Spleen (tissue), 11 donors: ENCODE data around the gene CCKAR. TPM values are rescaled to one million over a fixed set of nuclear protein-coding genes. Genes with fewer than 3 reads are reported as not detected.

Source experiments
- DNase-seq: peaks from one replicate; pipeline ENCODE4 v3.0.0-alpha.2; 2020
- H3K27ac ChIP-seq, 8 donors: fragments of 200-600 bp; sonication (generic) in 7 of 8; 1 replicate in 4 of 8; 2 replicates in 4 of 8; pipeline versions ENCODE4 v1.5.0 to v1.8.0; 2016 to 2021; ENCODE audit warnings: inconsistent platforms in 4 of 8, mild to moderate bottlenecking in 4 of 8, moderate library complexity in 1 of 8
- H3K27me3 ChIP-seq, 7 donors: fragments of 200-600 bp; sonication (generic) in 6 of 7; replicated peaks in 1 of 7; 1 replicate in 4 of 7; 2 replicates in 3 of 7; pipeline versions ENCODE4 v1.5.0 to v1.8.0; 2016 to 2021; ENCODE audit warnings: inconsistent platforms in 3 of 7, mild to moderate bottlenecking in 1 of 7
- H3K36me3 ChIP-seq, 6 donors: fragments of 200-600 bp; sonication (generic) in 5 of 6; 1 replicate in 4 of 6; 2 replicates in 2 of 6; pipeline versions ENCODE4 v1.5.0 to v1.8.0; 2016 to 2021; ENCODE audit warnings: inconsistent platforms in 2 of 6
- H3K4me1 ChIP-seq, 6 donors: fragments of 200-600 bp; sonication (generic) in 5 of 6; 1 replicate in 3 of 6; 2 replicates in 3 of 6; pipeline versions ENCODE4 v1.5.0 to v1.8.0; 2016 to 2021; ENCODE audit warnings: inconsistent platforms in 3 of 6
- H3K4me3 ChIP-seq, 8 donors: fragments of 200-600 bp; sonication (generic) in 7 of 8; 1 replicate in 4 of 8; 2 replicates in 4 of 8; pipeline versions ENCODE4 v1.5.0 to v1.8.0; 2016 to 2021; ENCODE audit warnings: inconsistent platforms in 4 of 8, mild to moderate bottlenecking in 4 of 8, moderate library complexity in 2 of 8
- H3K9me3 ChIP-seq, 8 donors: fragments of 200-600 bp; sonication (generic) in 7 of 8; 1 replicate in 4 of 8; 2 replicates in 4 of 8; pipeline versions ENCODE4 v1.5.0 to v1.8.0; 2016 to 2021; ENCODE audit warnings: inconsistent platforms in 4 of 8
- CTCF ChIP-seq, 11 experiments: fragments of 200-600 bp in 7 of 11; fragments of 450-650 bp in 4 of 11; sonication (generic) in 4 of 11; IDR thresholded peaks in 8 of 11; conservative IDR thresholded peaks in 3 of 11; 1 replicate in 7 of 11; 2 replicates in 4 of 11; pipeline versions ENCODE4 v1.4.0 to v1.8.0; 2016 to 2021; ENCODE audit warnings: antibody characterized with exemption in 11 of 11, inconsistent platforms in 4 of 11, mild to moderate bottlenecking in 1 of 11
- POLR2A ChIP-seq, 3 donors: fragments of 450-650 bp; IDR thresholded peaks; one replicate each; pipeline ENCODE4 v1.5.1; 2017; ENCODE audit warnings: antibody characterized with exemption in 3 of 3, mild to moderate bottlenecking in 1 of 3
- POLR2AphosphoS5 ChIP-seq, 3 donors: sonication (generic); formaldehyde crosslinking; IDR thresholded peaks; one replicate each; pipeline ENCODE4 v1.5.1; 2017; ENCODE audit warnings: antibody characterized with exemption in 3 of 3
- WGBS, 5 donors: extraction: QIAGEN DNeasy Blood & Tissue Kit in 3 of 5; methylation state at CpG; one replicate each; pipeline versions ENCODE4 v1.1.5 to v1.1.7; 2013 to 2018; 5-methylcytosine and 5-hydroxymethylcytosine counted together
- intact Hi-C: fragments of 100-400 bp; cut with DNase I; formaldehyde crosslinking; loops from one replicate; pipeline ENCODE4 v1.15.0; 2023; ENCODE audit warnings: low total_unique reads
- polyA plus RNA-seq, 3 donors: library from polyadenylated mRNA; stranded (reverse); fragments of 200-250 nt; gene quantifications; one replicate each; pipeline ENCODE4 v1.2.1, GENCODE V29; 2013
- total RNA-seq, 7 donors: library from RNA; depleted of rRNA in 3 of 7; stranded (reverse); fragments of >200 nt in 3 of 7; fragmentation: NEBNext Ultra II Directional in 4 of 7; extraction: Animal tissue kit (Norgen Biotek cat#: 25700) in 4 of 7; gene quantifications; one replicate each; pipeline versions ENCODE4 v1.1.0 to v1.2.1, GENCODE V29; 2016 to 2021
- donor health status: healthy with polysubstance abuse.
- donor health status: DM: no; HTN: no; CAD: no; lungs with moderate emphysema.
- donor health status: DM: no; HTN: no; CAD: no.
- donor health status: Bipolar disorder and iron deficiency.
- donor health status: healthy.
- donor health status: DM: no; HTN: no; CAD: no.
- donor health status: DM: yes; HTN: yes; CAD: no.

Gene CCKAR
- total and polyA plus RNA-seq, 10 donors, result not detected

- H3K4me1 ChIP-seq, result no peaks in the 10 kb centered on the region
- DNase-seq, result no peak
- no peak overlapping the region for H3K27ac ChIP-seq
- no peak overlapping the region for H3K4me3 ChIP-seq
- 87 to 91% (median 90%) methylated on average over 19 of the region's 19 CpGs for WGBS, 5 donors
- peaks cover 0 to 12% (median 0%) of the 10 kb centered on the region in 7 donors for H3K27me3 ChIP-seq
- H3K36me3 ChIP-seq, result no peaks in the 10 kb centered on the region
- H3K9me3 ChIP-seq, result no peaks in the 10 kb centered on the region
- intact Hi-C loops, result no loop called here
- TF ChIP-seq POLR2AphosphoS5 (IDR thresholded peaks at IDR 0.05) (no peak), CTCF (IDR thresholded peaks at IDR 0.05 in 8 of 11, conservative IDR thresholded peaks at IDR 0.05 in 3 of 11) (no peak), POLR2A (IDR thresholded peaks at IDR 0.05) (no peak)
These were observed 941 bp downstream of the CCKAR start for GRCh38 chr4:26489101-26489985.

- 79 to 88% (median 84%) methylated on average over 7 of the region's 7 CpGs for WGBS, 5 donors
- Histone ChIP-seq H3K4me1 (no peaks in the 10 kb centered on the region), H3K36me3 (no peaks in the 10 kb centered on the region), H3K9me3 (no peaks in the 10 kb centered on the region), H3K27me3 (peaks cover 0 to 3% (median 0%) of the 10 kb centered on the region in 7 donors), H3K27ac (no peak overlapping the region), H3K4me3 (no peak overlapping the region)
- TF ChIP-seq CTCF (IDR thresholded peaks at IDR 0.05 in 8 of 11, conservative IDR thresholded peaks at IDR 0.05 in 3 of 11) (no peak), POLR2AphosphoS5 (IDR thresholded peaks at IDR 0.05) (no peak), POLR2A (IDR thresholded peaks at IDR 0.05) (no peak)
- no peak for DNase-seq
- intact Hi-C loops, result no loop called here
These were observed 4.6 kb downstream of the CCKAR start for GRCh38 chr4:26485684-26486083.

- Histone ChIP-seq H3K36me3 (no peaks in the 10 kb centered on the region), H3K4me3 (no peak overlapping the region), H3K9me3 (no peaks in the 10 kb centered on the region), H3K27me3 (peaks cover 0 to 3% (median 0%) of the 10 kb centered on the region in 7 donors), H3K4me1 (no peaks in the 10 kb centered on the region), H3K27ac (no peak overlapping the region)
- intact Hi-C loops, result no loop called here
- no peak for DNase-seq
- 76 to 91% (median 90%) methylated on average over 5 of the region's 5 CpGs for WGBS, 5 donors
- TF ChIP-seq POLR2AphosphoS5 (IDR thresholded peaks at IDR 0.05), result no peak
- TF ChIP-seq POLR2A (IDR thresholded peaks at IDR 0.05), result no peak
- no peak for TF ChIP-seq CTCF (IDR thresholded peaks at IDR 0.05 in 8 of 11, conservative IDR thresholded peaks at IDR 0.05 in 3 of 11)
These were observed 5.8 kb downstream of the CCKAR start for GRCh38 chr4:26484516-26484915.

GRCh38 chr4:26484032-26484515 lies 6.2 kb downstream of the CCKAR start:
- H3K27ac ChIP-seq, result no peak overlapping the region
- H3K27me3 ChIP-seq, result no peaks in the 10 kb centered on the region
- DNase-seq, result no peak
- H3K4me1 ChIP-seq, result no peaks in the 10 kb centered on the region
- no peak overlapping the region for H3K4me3 ChIP-seq
- no peaks in the 10 kb centered on the region for H3K36me3 ChIP-seq
- intact Hi-C loops, result no loop called here
- H3K9me3 ChIP-seq, result no peaks in the 10 kb centered on the region
- 40 to 74% (median 60%) methylated on average over 2 of the region's 2 CpGs for WGBS, 5 donors
- TF ChIP-seq CTCF (IDR thresholded peaks at IDR 0.05 in 8 of 11, conservative IDR thresholded peaks at IDR 0.05 in 3 of 11) (no peak), POLR2A (IDR thresholded peaks at IDR 0.05) (no peak), POLR2AphosphoS5 (IDR thresholded peaks at IDR 0.05) (no peak)
